Neutrophil (primary cell): ENCODE measurements around the gene ACAD9.

Source experiments
- H3K27ac ChIP-seq: fragments of 200-600 bp; sonication (generic); 2 replicates; pipeline ENCODE4 v1.5.1; 2016; ENCODE audit warnings: mild to moderate bottlenecking, moderate library complexity
- H3K27me3 ChIP-seq: fragments of 200-600 bp; sonication (generic); 2 replicates; pipeline ENCODE4 v1.6.0; 2016; ENCODE audit warnings: mild to moderate bottlenecking
- H3K36me3 ChIP-seq: fragments of 200-600 bp; sonication (generic); 2 replicates; pipeline ENCODE4 v1.5.1; 2017
- H3K4me1 ChIP-seq, 2 experiments: fragments of 200-600 bp in 1 of 2; sonication (generic) in 1 of 2; 1 replicate in 1 of 2; 2 replicates in 1 of 2; pipeline versions ENCODE4 v1.5.1 to v1.6.1; 2013 to 2016; ENCODE audit warnings: low read depth in 1 of 2, low read length in 1 of 2, mild to moderate bottlenecking in 1 of 2, moderate library complexity in 1 of 2; ENCODE audit not compliant: control insufficient read depth in 1 of 2, insufficient read depth in 1 of 2
- H3K4me3 ChIP-seq, 2 experiments: fragments of 200-600 bp in 1 of 2; sonication (generic) in 1 of 2; 1 replicate in 1 of 2; 2 replicates in 1 of 2; pipeline ENCODE4 v1.5.1; 2013 to 2016; ENCODE audit warnings: low read depth in 1 of 2, low read length in 1 of 2, mild to moderate bottlenecking in 1 of 2, moderate library complexity in 1 of 2
- H3K9me3 ChIP-seq: fragments of 200-600 bp; sonication (generic); 2 replicates; pipeline ENCODE4 v1.5.1; 2016
- CTCF ChIP-seq: fragments of 200-600 bp; sonication (generic); IDR thresholded peaks from 2 replicates; pipeline ENCODE4 v1.5.1; 2016; ENCODE audit warnings: antibody characterized with exemption

Gene ACAD9

GRCh38 chr3:128935922-128936321, 56.5 kb downstream of the ACAD9 start:
- H3K9me3 ChIP-seq, result no peaks in the 10 kb centered on the region
- no peak overlapping the region for H3K4me3 ChIP-seq
- H3K27me3 ChIP-seq, result no peaks in the 10 kb centered on the region
- H3K27ac ChIP-seq, result no peak overlapping the region
- no peaks in the 10 kb centered on the region for H3K4me1 ChIP-seq
- no peaks in the 10 kb centered on the region for H3K36me3 ChIP-seq
- no peak for TF ChIP-seq CTCF

- Histone ChIP-seq H3K9me3 (no peaks in the 10 kb centered on the region), H3K27me3 (no peaks in the 10 kb centered on the region), H3K36me3 (no peaks in the 10 kb centered on the region), H3K4me1 (no peaks in the 10 kb centered on the region), H3K4me3 (no peak overlapping the region), H3K27ac (no peak overlapping the region)
- TF ChIP-seq CTCF, result no peak
These were observed 56.9 kb downstream of the ACAD9 start for GRCh38 chr3:128936341-128936740.

GRCh38 chr3:128940252-128940651, 60.8 kb downstream of the ACAD9 start:
- H3K4me3 ChIP-seq, result no peak overlapping the region
- no peak for TF ChIP-seq CTCF
- H3K9me3 ChIP-seq, result no peaks in the 10 kb centered on the region
- H3K27ac ChIP-seq, result no peak overlapping the region
- H3K4me1 ChIP-seq, result no peaks in the 10 kb centered on the region
- no peaks in the 10 kb centered on the region for H3K36me3 ChIP-seq
- H3K27me3 ChIP-seq, result no peaks in the 10 kb centered on the region

GRCh38 chr3:128942161-128942952, 62.9 kb downstream of the ACAD9 start:
- no peak for TF ChIP-seq CTCF

GRCh38 chr3:128945041-128945877, 65.8 kb downstream of the ACAD9 start:
- TF ChIP-seq CTCF, result no peak
- H3K4me3 ChIP-seq, result no peak overlapping the region
- no peaks in the 10 kb centered on the region for H3K27me3 ChIP-seq
- no peaks in the 10 kb centered on the region for H3K9me3 ChIP-seq
- H3K4me1 ChIP-seq, result peaks cover 0 to 3% of the 10 kb centered on the region in 2 experiments
- H3K27ac ChIP-seq, result no peak overlapping the region
- H3K36me3 ChIP-seq, result no peaks in the 10 kb centered on the region

More at GRCh38 chr3:128942161-128942952, 62.9 kb downstream of the ACAD9 start:
- Histone ChIP-seq H3K4me3 (no peak overlapping the region), H3K27ac (no peak overlapping the region), H3K4me1 (no peaks in the 10 kb centered on the region), H3K36me3 (no peaks in the 10 kb centered on the region), H3K27me3 (no peaks in the 10 kb centered on the region), H3K9me3 (no peaks in the 10 kb centered on the region)
